Measurements from ENCODE around the gene EYA2.
"Not testable (repeated sequence)": the region's sequence is repeated elsewhere in the genome, so short reads cannot be mapped to it uniquely, and the experiment has no call there.

The EYA2 gene

GRCh38 chr20:46954490-46955038 is 59.9 kb downstream of the EYA2 start:
- DNase-seq (ENCODE audit: low read depth, low spot score), result no peak

- no peak for DNase-seq (ENCODE audit: low read depth, low spot score)
These were observed 61.2 kb downstream of the EYA2 start for GRCh38 chr20:46955601-46956556.

- DNase-seq (ENCODE audit: low read depth, low spot score), result no peak
These were observed 64.5 kb downstream of the EYA2 start for GRCh38 chr20:46959081-46959692.

- DNase-seq (ENCODE audit: low read depth, low spot score), result no peak
These were observed 65.2 kb downstream of the EYA2 start for GRCh38 chr20:46959821-46960220.

GRCh38 chr20:46960536-46960935 is 65.9 kb downstream of the EYA2 start:
- no peak for DNase-seq (ENCODE audit: low read depth, low spot score)

- not testable (repeated sequence) for DNase-seq (ENCODE audit: low read depth, low spot score)
These were observed 67.3 kb downstream of the EYA2 start for GRCh38 chr20:46961968-46962367.

- DNase-seq (ENCODE audit: low read depth, low spot score), result no peak
These were observed 68.0 kb downstream of the EYA2 start for GRCh38 chr20:46962452-46963195.

- no peak for DNase-seq (ENCODE audit: low read depth, low spot score)
These were observed 68.5 kb downstream of the EYA2 start for GRCh38 chr20:46963196-46963529.

GRCh38 chr20:46963758-46964617 is 69.3 kb downstream of the EYA2 start:
- no peak for DNase-seq (ENCODE audit: low read depth, low spot score)

- no peak for DNase-seq (ENCODE audit: low read depth, low spot score)
These were observed 70.2 kb downstream of the EYA2 start for GRCh38 chr20:46964618-46965455.

GRCh38 chr20:46965477-46965876 is 70.8 kb downstream of the EYA2 start:
- DNase-seq (ENCODE audit: low read depth, low spot score), result no peak

GRCh38 chr20:46967646-46968045 is 73.0 kb downstream of the EYA2 start:
- no peak for DNase-seq (ENCODE audit: low read depth, low spot score)

GRCh38 chr20:46970937-46971630 is 76.4 kb downstream of the EYA2 start:
- peak; percentile 98 for DNase-seq (ENCODE audit: low read depth, low spot score)

- DNase-seq (ENCODE audit: low read depth, low spot score), result no peak
These were observed 79.1 kb downstream of the EYA2 start for GRCh38 chr20:46973766-46974165.

GRCh38 chr20:46974669-46975434 is 80.2 kb downstream of the EYA2 start:
- no peak for DNase-seq (ENCODE audit: low read depth, low spot score)

GRCh38 chr20:46975976-46976375 is 81.3 kb downstream of the EYA2 start:
- no peak for DNase-seq (ENCODE audit: low read depth, low spot score)

- DNase-seq (ENCODE audit: low read depth, low spot score), result no peak
These were observed 82.6 kb downstream of the EYA2 start for GRCh38 chr20:46977204-46977603.

GRCh38 chr20:46977909-46978588 is 83.4 kb downstream of the EYA2 start:
- no peak for DNase-seq (ENCODE audit: low read depth, low spot score)

Data from iPS DF 19.7 (cell line).